Glomerular visceral epithelial cell (primary cell): ENCODE measurements around the gene BDP1.
"Not testable (repeated sequence)": the region's sequence is repeated elsewhere in the genome, so short reads cannot be mapped to it uniquely, and the experiment has no call there.

ENCODE experiments used
- DNase-seq: peaks from one replicate; pipeline ENCODE4 v3.0.0-alpha.2; 2016; ENCODE audit errors: extremely low spot score

BDP1 gene

DNA sequence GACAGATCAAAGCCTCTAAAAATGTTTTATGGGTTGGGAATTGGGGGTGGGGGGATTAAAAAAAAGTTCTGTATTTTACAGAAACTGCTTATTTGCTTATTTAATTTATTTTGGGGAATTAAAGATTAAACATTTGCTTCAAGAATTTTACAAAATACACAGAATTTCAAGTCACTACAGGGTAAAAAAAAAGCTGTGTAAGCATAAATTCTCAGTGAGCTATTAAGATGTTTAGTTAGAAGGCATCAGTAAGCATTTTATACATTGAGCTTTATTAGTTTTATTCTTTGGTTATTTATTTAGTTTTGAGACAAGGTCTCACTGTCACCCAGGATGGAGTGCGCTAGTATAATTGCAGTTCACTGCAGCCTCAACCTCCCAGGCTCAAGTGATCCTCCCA is 5.2 kb downstream of the BDP1 start:
- no peak for DNase-seq

GRCh38 chr5:71461360-71461759 is 5.9 kb downstream of the BDP1 start:
- no peak for DNase-seq

DNA sequence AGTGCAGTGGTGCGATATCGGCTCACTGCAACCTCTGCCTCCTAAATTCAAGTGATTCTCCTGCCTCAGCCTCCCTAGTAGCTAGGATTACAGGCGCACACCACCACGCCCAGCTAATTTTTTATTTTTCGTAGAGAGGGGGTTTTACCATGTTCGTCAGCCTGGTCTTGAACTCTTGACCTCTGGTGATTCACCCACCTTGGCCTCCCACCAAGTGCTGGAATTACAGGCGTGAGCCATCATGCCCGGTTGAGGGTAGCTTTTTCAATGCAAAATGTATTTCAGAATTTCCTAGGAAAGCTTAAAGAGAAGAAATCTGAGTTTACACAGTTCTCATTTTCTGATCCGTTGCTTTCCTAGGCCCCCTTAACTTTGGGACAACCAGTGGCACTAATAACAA is 15.7 kb downstream of the BDP1 start:
- DNase-seq: peak; percentile 54

DNA sequence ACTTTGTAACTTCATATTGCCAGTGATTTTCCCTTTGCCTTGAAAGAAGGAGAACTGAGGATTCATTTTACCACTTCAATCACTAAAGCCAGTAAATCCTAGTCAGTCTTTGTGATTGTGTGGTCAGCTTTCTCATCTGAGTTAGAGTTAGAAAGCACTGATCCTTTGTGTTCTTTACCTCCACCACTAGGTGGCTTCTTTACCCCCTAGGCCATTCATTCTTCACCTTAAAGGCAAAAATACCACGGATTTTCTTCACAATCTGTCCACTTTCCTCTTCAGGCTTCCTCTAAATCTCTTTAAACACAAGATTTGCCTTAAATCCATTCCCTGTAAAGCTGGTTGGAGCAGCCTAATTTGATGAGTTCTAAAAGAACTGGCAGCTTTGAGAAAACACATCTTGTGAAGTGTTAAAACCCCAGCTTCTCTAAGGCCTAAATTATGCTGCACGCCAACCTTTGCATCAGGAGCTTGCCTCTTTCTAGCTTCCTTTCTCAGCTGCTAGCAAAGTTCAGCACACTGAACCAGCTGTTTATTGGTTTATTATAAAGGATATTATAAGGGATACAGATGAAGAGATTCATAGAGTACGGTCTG is 20.4 kb downstream of the BDP1 start:
- peak; percentile 42 for DNase-seq

DNA sequence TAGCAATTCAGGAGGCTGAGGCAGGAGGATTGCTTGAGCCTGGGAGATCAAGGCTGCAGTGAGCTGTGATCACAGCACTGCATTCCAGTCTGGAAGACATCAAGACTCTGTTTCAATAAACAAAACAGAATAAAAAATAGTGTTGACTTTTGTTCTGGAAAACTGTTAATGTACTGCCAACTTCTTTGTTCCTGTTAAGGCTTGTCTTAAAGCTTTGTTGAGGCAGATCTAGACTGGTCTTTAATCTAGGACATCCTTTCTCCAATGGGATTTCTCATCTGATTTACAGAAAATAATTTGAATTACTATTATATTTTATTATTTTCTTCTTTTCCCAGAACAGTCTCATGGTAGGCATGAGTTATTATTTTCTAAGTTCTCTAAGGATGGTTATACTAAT is 26.0 kb downstream of the BDP1 start:
- no peak for DNase-seq

DNA sequence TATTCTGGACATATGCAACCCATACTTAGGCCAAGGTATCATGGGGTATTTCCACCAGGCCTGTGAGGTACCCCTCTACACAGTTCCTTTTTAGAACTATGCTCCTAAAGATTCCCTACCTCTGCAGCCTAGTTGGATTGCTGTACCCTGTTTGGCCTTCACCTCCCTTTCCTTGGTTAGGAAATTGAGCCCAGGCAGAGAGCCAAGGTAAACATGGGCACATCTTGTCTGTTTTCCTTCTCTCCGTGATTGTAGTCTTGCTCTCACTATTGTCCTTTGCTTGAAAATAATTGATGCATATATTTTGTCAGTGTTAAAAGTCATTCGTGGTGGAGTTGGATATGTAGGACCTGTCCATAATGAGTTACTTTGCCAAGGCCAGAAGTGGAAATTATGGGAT is 26.7 kb downstream of the BDP1 start:
- DNase-seq: peak; percentile 33

DNA sequence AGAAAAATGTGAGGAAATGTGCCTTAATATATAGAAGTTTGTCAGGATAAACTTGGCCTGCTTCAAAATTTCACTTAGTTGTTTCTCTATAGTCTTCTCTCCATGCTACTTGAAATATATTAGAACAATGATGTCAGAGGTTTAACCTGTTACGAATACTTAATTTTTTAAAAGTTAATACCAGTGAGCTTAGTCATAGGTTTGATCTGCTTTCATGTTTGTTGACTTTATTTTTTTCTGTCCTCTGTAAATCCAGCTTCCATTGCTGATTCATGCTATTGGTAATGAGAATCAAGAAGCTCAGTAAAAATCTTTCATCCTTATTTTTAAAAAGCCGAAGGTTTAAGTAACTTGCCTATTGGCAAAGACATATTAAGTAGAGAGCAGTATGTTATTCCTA is 27.9 kb downstream of the BDP1 start:
- peak; percentile 37 for DNase-seq

DNA sequence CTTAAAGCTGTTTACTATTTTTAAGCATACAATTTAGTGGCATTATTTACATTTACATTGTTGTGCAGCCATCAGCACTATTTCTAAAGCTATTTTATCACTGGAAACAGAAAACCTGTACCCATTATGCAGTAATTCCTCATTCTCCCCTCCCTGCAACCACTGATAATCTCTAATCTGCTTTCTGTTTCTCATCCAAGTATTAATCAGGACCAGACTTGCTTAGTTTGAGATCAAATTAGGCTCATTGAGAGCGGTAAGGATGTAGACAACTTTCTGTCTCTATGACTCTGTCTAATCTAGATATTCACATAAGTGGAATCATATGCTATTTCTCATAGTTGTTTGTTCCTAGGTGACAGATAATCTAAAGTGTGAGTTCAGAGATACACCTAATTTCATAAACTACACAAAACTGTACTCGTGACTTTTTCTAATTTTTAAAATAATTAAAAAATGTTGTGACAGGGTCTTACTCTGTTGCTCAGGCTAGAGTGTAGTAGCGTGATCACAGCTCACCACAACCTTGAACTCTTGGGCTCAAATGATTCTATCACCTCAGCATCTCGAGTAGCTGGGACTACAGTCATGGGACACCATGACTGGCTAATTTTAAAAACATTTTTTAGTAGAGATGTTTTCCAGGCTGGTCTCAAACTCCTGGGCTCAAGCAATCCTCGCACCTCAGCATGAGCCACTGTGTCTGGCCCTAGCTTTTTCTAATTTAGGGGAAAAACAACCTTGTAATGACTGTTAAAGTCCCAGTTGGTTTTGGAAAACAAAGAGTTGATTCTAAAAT is 37.6 kb downstream of the BDP1 start:
- no peak for DNase-seq

DNA sequence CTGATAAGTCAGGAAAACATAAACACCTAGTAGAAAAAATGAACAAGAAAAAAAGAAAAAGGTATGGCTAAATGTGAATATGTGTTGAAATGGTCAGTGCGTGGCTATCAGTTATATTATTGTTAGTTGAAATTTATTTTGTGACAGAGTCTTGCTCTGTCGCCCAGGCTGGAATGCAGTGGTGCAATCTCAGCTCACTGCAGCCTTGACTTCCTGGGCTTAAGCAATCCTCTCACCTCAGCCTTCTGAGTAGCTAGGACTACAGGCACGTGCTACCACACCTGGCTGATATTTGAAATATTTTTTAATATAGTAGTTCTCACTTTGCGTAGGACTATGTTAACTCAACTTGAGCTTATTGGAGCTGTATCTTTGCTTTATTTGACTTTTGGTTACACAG is 38.8 kb downstream of the BDP1 start:
- not testable (repeated sequence) for DNase-seq

DNA sequence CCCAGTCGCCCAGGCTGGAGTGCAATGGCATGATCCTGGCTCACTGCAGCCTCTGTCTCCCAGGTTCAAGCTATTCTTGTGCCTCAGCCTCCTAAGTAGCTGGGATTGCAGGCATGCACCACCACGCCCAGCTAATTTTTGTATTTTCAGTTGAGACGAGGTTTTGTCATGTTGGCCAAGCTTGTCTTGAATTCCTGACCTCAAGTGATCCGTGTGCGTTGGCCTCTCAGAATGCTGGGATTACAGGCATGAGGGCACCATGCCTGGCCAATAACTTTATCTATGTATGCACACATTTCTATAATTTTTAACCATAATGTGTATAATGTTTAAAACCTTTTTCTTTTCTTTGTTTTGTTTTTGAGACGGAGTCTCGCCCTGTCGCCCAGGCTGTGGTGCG is 43.3 kb downstream of the BDP1 start:
- not testable (repeated sequence) for DNase-seq

DNA sequence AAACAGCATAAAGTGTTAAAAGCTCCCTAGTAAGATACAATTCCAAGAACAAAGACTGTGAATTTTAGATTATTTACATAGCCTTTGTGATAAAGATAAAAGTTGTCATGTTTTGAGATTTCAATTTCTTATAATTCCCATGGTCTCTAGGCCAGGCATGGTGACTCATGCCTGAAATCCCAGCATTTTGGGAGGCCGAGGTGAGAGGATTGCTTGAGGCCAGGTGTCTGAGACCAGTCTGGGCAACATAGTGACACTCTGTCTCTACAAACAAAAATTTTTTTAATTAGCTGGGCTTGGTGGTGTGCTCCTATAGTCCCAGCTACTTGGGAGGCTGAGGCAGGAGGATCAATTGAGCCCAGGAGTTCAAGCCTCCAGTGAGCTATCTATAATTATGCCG is 48.1 kb downstream of the BDP1 start:
- DNase-seq: no peak

DNA sequence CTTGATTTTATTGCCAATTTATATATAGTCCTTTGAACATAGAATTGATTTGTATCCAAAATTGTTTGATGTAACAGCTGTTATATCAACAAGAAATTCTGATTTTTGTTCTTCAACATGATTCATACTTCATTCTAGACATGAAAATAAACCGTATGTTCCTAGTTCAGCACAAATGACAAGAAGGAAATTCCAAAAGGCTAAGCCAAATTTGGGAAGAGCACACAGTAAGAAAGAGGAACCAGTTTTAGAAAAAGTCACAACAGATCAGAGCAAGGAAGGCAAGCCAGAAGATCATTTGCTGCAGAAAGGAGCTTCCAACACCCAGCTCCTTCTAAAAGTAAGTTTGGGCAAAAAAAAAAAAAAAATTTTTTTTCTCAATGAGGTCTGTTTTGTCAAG is 66.7 kb downstream of the BDP1 start:
- DNase-seq: no peak

DNA sequence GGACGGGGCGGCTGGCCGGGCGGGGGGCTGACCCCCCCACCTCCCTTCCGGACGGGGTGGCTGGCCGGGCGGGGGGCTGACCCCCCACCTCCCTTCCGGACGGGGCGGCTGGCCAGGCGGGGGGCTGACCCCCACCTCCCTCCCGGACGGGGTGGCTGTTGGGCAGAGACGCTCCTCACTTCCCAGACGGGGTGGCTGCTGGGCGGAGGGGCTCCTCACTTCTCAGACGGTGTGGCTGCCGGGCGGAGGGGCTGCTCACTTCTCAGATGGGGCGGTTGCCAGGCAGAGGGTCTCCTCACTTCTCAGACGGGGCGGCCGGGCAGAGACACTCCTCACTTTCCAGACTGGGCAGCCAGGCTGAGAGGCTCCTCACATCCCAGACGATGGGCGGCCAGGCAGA is 70.2 kb downstream of the BDP1 start:
- not testable (repeated sequence) for DNase-seq

- DNase-seq: no peak
Measured at GRCh38 chr5:71528206-71528605, 72.8 kb downstream of the BDP1 start.

GRCh38 chr5:71529682-71530081 is 74.2 kb downstream of the BDP1 start:
- no peak for DNase-seq

DNA sequence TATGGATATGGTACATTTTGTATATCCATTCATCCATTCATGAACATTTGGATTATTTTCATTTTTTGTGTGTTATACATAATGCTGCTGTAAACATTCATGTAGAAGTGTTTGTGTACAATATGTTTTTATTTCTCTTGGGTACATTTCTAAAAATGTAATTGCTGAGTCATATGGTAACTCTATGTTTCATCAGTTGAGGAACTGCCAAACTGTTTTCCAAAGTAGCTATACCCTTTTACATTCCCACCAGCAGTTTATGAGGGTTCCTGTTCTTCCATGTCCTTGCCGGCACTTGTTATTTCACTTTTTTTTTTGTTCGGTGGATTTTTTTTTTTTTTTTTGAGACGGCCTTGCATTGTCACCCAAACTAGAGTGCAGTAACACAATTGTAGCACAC is 77.7 kb downstream of the BDP1 start:
- no peak for DNase-seq

GRCh38 chr5:71533615-71534014 is 78.2 kb downstream of the BDP1 start:
- DNase-seq: peak; percentile 43

DNA sequence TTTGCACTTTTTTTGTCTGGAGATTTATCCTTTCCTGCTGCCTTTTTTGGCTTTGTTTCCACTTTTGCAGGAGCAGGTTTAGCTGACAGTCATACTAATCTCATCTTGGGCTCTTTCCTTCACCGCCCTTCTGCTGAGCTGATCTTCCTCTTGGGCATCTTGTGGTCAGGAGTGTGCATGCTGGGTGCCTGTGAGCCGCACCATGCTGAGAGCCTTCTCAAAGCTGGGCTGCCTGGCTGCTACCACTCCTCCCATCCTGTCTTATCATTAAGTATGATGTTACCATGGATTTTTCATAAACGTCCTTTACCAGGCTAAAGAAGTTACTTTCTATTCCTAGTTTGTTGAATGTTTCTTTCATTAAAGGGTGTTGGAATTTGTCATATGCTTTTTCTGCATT is 82.2 kb downstream of the BDP1 start:
- peak; percentile 3 for DNase-seq

GRCh38 chr5:71550885-71551284 is 95.4 kb downstream of the BDP1 start:
- not testable (repeated sequence) for DNase-seq

- DNase-seq: not testable (repeated sequence)
Measured at GRCh38 chr5:71551582-71551981, 96.1 kb downstream of the BDP1 start.

DNA sequence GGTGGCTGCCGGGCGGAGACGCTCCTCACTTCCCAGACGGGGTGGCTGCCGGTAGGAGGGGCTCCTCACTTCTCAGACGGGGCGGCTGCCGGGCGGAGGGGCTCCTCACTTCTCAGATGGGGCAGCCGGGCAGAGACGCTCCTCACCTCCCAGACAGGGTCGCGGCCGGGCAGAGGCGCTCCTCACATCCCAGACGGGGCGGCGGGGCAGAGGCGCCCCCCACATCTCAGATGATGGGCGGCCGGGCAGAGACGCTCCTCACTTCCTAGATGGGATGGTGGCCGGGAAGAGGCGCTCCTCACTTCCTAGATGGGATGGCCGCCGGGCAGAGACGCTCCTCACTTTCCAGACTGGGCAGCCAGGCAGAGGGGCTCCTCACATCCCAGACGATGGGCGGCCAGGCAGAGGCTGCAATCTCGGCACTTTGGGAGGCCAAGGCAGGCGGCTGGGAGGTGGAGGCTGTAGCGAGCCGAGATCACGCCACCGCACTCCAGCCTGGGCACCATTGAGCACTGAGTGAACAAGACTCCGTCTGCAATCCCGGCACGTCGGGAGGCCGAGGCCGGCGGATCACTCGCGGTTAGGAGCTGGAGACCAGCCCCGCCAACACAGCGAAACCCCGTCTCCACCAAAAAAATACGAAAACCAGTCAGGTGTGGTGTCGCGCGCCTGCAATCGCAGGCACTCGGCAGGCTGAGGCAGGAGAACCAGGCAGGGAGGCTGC is 96.7 kb downstream of the BDP1 start:
- DNase-seq: not testable (repeated sequence)

DNA sequence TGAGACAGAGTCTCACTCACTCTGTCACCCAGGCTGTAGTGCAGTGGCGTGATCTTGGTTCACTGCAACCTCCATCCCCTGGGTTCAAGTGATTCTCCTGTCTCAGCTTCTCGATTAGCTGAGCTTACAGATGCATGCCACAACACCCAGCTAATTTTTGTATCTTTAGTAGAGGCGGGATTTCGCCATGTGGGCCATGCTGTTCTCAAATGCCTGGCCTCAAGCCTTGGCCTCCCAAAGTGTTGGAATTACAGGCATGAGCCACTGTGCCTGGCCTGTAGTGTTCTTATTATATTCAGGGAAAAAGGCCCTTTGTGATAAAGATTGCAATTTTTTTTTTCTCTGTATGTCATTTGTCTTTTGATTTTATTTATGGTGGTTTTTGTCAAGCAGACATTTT is 107.7 kb downstream of the BDP1 start:
- DNase-seq: no peak

- no peak for DNase-seq
Measured at GRCh38 chr5:71564895-71565294, 109.4 kb downstream of the BDP1 start.
